ENCODE data around the gene METTL21A. TPM values are rescaled to one million over a fixed set of nuclear protein-coding genes. Genes with fewer than 3 reads are reported as not detected.
"Not testable (repeated sequence)": the region's sequence is repeated elsewhere in the genome, so short reads cannot be mapped to it uniquely, and the experiment has no call there.

The METTL21A gene
- total RNA-seq, result 10.8 TPM
- long read RNA-seq, full-length matches to known transcripts, result 19 of 44 reads
- long read RNA-seq, partial matches to known transcripts, result 12 of 44 reads
- long read RNA-seq, other reads (novel, unspliced or antisense), result 13 of 44 reads

GRCh38 chr2:207625014-207625907 lies at the start of gene METTL21A:
TSS of gene METTL21A (minus strand) at chr2:207625394. CDS start at chr2:207624375, 1,019 bp downstream.
- DNase-seq (ENCODE audit: low spot score), result peak; percentile 94
- intact Hi-C loops (cut with DNase I), result loop anchor here (1.0 to 5.0 kb wide), 5 partner anchors 72 to 632 kb away; partner anchors contain the start of genes CCNYL1 and IDH1

GRCh38 chr2:207674826-207675225 lies 49.6 kb upstream of the METTL21A start:
- intact Hi-C loops (cut with DNase I), result no loop called here
- no peak for DNase-seq (ENCODE audit: low spot score)

- DNase-seq (ENCODE audit: low spot score), result no peak
- intact Hi-C loops (cut with DNase I), result no loop called here
Measured at GRCh38 chr2:207674266-207674774, 49.1 kb upstream of the METTL21A start.

GRCh38 chr2:207673431-207673830 lies 48.2 kb upstream of the METTL21A start:
- intact Hi-C loops (cut with DNase I), result no loop called here
- DNase-seq (ENCODE audit: low spot score), result no peak

GRCh38 chr2:207670887-207671286 lies 45.7 kb upstream of the METTL21A start:
- intact Hi-C loops (cut with DNase I), result no loop called here
- no peak for DNase-seq (ENCODE audit: low spot score)

GRCh38 chr2:207663870-207664545 lies 38.8 kb upstream of the METTL21A start:
- DNase-seq (ENCODE audit: low spot score), result no peak
- intact Hi-C loops (cut with DNase I), result no loop called here

GRCh38 chr2:207662203-207662602 lies 37.0 kb upstream of the METTL21A start:
- intact Hi-C loops (cut with DNase I), result no loop called here
- DNase-seq (ENCODE audit: low spot score), result no peak

- no peak for DNase-seq (ENCODE audit: low spot score)
- intact Hi-C loops (cut with DNase I), result no loop called here
Measured at GRCh38 chr2:207660994-207661393, 35.8 kb upstream of the METTL21A start.

GRCh38 chr2:207658156-207658555 lies 33.0 kb upstream of the METTL21A start:
- no peak for DNase-seq (ENCODE audit: low spot score)
- intact Hi-C loops (cut with DNase I), result no loop called here

GRCh38 chr2:207655000-207655399 lies 29.8 kb upstream of the METTL21A start:
- intact Hi-C loops (cut with DNase I), result no loop called here
- DNase-seq (ENCODE audit: low spot score), result no peak

- DNase-seq (ENCODE audit: low spot score); intact Hi-C loops (cut with DNase I): not testable (repeated sequence)
Measured at GRCh38 chr2:207646582-207646981, 21.4 kb upstream of the METTL21A start.

GRCh38 chr2:207643892-207644291 lies 18.7 kb upstream of the METTL21A start:
- intact Hi-C loops (cut with DNase I), result no loop called here
- no peak for DNase-seq (ENCODE audit: low spot score)

- intact Hi-C loops (cut with DNase I), result no loop called here
Measured at GRCh38 chr2:207640661-207641060, 15.5 kb upstream of the METTL21A start.

GRCh38 chr2:207640160-207640559 lies 15.0 kb upstream of the METTL21A start:
- intact Hi-C loops (cut with DNase I), result no loop called here

More at GRCh38 chr2:207640661-207641060, 15.5 kb upstream of the METTL21A start:
- DNase-seq (ENCODE audit: low spot score), result no peak

GRCh38 chr2:207639288-207639687 lies 14.1 kb upstream of the METTL21A start:
- intact Hi-C loops (cut with DNase I), result loop anchor here (10.0 kb wide), 1 partner anchor 436 kb away; no protein-coding TSS in a partner anchor
- not testable (repeated sequence) for DNase-seq (ENCODE audit: low spot score)

More at GRCh38 chr2:207640160-207640559, 15.0 kb upstream of the METTL21A start:
- DNase-seq (ENCODE audit: low spot score), result no peak

GRCh38 chr2:207635468-207636200 lies 10.4 kb upstream of the METTL21A start:
- intact Hi-C loops (cut with DNase I), result loop anchor here (10.0 kb wide), 1 partner anchor 439 kb away; no protein-coding TSS in a partner anchor
- DNase-seq (ENCODE audit: low spot score), result no peak

GRCh38 chr2:207633686-207634085 lies 8.5 kb upstream of the METTL21A start:
- intact Hi-C loops (cut with DNase I), result loop anchor here (10.0 kb wide), 1 partner anchor 441 kb away; no protein-coding TSS in a partner anchor
- DNase-seq (ENCODE audit: low spot score), result no peak

- DNase-seq (ENCODE audit: low spot score), result no peak
- intact Hi-C loops (cut with DNase I), result loop anchor here (10.0 kb wide), 1 partner anchor 442 kb away; no protein-coding TSS in a partner anchor
Measured at GRCh38 chr2:207632575-207633493, 7.6 kb upstream of the METTL21A start.

Data from cardiac septum (tissue), 1 donor.